ENCODE measurements around the gene EML3.
"Not testable (repeated sequence)": the region's sequence is repeated elsewhere in the genome, so short reads cannot be mapped to it uniquely, and the experiment has no call there.

EML3 gene

DNA sequence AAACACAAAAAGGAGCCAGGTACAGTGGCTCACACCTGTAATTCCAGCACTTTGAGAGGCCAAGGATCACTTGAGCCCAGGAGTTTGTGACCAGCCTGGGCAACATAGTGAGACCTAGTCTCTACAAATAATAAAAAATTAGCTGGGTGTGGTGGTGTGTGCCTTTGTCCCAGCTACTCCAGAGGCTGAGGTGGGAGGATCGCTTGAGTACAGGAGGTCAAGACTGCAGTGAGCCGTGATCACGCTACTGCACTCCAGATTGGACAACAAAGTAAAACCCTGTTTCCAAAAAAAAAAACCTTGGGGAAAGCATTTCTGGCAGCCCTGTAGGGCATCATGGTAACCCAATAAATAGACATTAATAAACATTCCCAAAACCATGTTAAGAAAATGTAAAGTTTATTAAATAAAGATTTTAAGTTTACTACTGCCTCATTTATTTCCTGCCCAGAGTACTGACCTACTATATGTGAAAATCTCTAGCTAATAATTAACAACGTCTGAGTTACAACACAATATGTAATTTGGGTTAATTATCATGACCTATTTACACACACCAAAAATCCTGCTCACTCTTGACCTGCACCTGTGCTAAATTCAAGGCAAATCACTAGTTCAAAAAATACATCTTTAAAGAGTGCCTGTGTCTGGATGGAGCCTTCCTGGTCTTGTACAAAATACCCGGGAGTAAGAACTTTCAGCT is 47.3 kb downstream of the EML3 start:
- Histone ChIP-seq H2AK5ac (ENCODE audit: low read depth, low read length) (no peak overlapping the region), H2AFZ (ENCODE audit: low read length) (no peak overlapping the region), H2BK12ac (ENCODE audit: low read length) (no peak overlapping the region), H3K23ac (ENCODE audit: low read depth, low read length, poor library complexity) (no peak overlapping the region), H3K79me1 (ENCODE audit: low read depth, low read length) (no peaks in the 10 kb centered on the region), H2BK15ac (ENCODE audit: low read length) (no peak overlapping the region), H4K8ac (ENCODE audit: low read depth, low read length) (no peak overlapping the region), H2BK5ac (ENCODE audit: low read length) (no peak overlapping the region), H3K14ac (ENCODE audit: low read length) (no peak overlapping the region), H3K4ac (ENCODE audit: low read length) (no peak overlapping the region), H2BK120ac (ENCODE audit: low read depth, low read length) (no peak overlapping the region), H3K27me3 (ENCODE audit: control insufficient read depth in 3 of 3, insufficient read depth in 3 of 3, low read depth in 1 of 3, low read length in 3 of 3) (no peaks in the 10 kb centered on the region), H3K4me3 (ENCODE audit: low read length in 2 of 2) (no peak overlapping the region), H3K4me1 (ENCODE audit: control insufficient read depth in 2 of 2, insufficient read depth in 1 of 2, low read depth in 1 of 2, low read length in 2 of 2) (peaks cover 0 to 2% of the 10 kb centered on the region in 2 donors), H3K36me3 (replicated peaks in 1 of 2; ENCODE audit: control insufficient read depth in 2 of 2, insufficient read depth in 2 of 2, low read length in 2 of 2) (peaks cover 34 to 96% of the 10 kb centered on the region in 2 donors), H4K91ac (ENCODE audit: low read depth, low read length, poor library complexity) (no peak overlapping the region), H3K27ac (replicated peaks; ENCODE audit: low read length) (no peak overlapping the region), H3K4me2 (ENCODE audit: insufficient read depth, low read length, poor library complexity, severe bottlenecking) (no peak overlapping the region), H3K9ac (ENCODE audit: low read depth, low read length, poor library complexity) (no peak overlapping the region), H3K9me3 (replicated peaks in 1 of 2; ENCODE audit: control insufficient read depth in 2 of 2, insufficient read depth in 1 of 2, low read depth in 1 of 2, low read length in 2 of 2) (no peaks in the 10 kb centered on the region), H3K18ac (ENCODE audit: low read length) (no peak overlapping the region)
- no peak for DNase-seq (ENCODE audit: low spot score)
- no CpG with 5 or more reads among the region's 5 CpGs for WGBS, 2 donors (ENCODE audit: extremely low coverage in 2 of 2, insufficient read length in 2 of 2, insufficient replicate concordance in 1 of 2)

- not testable (repeated sequence) for H3K18ac ChIP-seq (ENCODE audit: low read length); H4K8ac ChIP-seq (ENCODE audit: low read depth, low read length); H2AFZ ChIP-seq (ENCODE audit: low read length); H3K4me2 ChIP-seq (ENCODE audit: insufficient read depth, low read length, poor library complexity, severe bottlenecking); H2AK5ac ChIP-seq (ENCODE audit: low read depth, low read length); H3K9me3 ChIP-seq (replicated peaks in 1 of 2; ENCODE audit: control insufficient read depth in 2 of 2, insufficient read depth in 1 of 2, low read depth in 1 of 2, low read length in 2 of 2); H3K27me3 ChIP-seq (ENCODE audit: control insufficient read depth in 3 of 3, insufficient read depth in 3 of 3, low read depth in 1 of 3, low read length in 3 of 3); H3K27ac ChIP-seq (replicated peaks; ENCODE audit: low read length); H3K4me3 ChIP-seq (ENCODE audit: low read length in 2 of 2); H3K23ac ChIP-seq (ENCODE audit: low read depth, low read length, poor library complexity); H3K14ac ChIP-seq (ENCODE audit: low read length); DNase-seq (ENCODE audit: low spot score); H2BK15ac ChIP-seq (ENCODE audit: low read length); H3K9ac ChIP-seq (ENCODE audit: low read depth, low read length, poor library complexity); H3K4ac ChIP-seq (ENCODE audit: low read length); H3K79me1 ChIP-seq (ENCODE audit: low read depth, low read length); H2BK5ac ChIP-seq (ENCODE audit: low read length); H2BK12ac ChIP-seq (ENCODE audit: low read length); H4K91ac ChIP-seq (ENCODE audit: low read depth, low read length, poor library complexity); H3K4me1 ChIP-seq (ENCODE audit: control insufficient read depth in 2 of 2, insufficient read depth in 1 of 2, low read depth in 1 of 2, low read length in 2 of 2); H2BK120ac ChIP-seq (ENCODE audit: low read depth, low read length)
- peaks cover 45 to 97% of the 10 kb centered on the region in 2 donors for H3K36me3 ChIP-seq (replicated peaks in 1 of 2; ENCODE audit: control insufficient read depth in 2 of 2, insufficient read depth in 2 of 2, low read length in 2 of 2)
- WGBS, 2 donors (ENCODE audit: extremely low coverage in 2 of 2, insufficient read length in 2 of 2, insufficient replicate concordance in 1 of 2), result no CpG with 5 or more reads among the region's 3 CpGs
Measured at GRCh38 chr11:62561677-62562230, 50.8 kb downstream of the EML3 start.

DNA sequence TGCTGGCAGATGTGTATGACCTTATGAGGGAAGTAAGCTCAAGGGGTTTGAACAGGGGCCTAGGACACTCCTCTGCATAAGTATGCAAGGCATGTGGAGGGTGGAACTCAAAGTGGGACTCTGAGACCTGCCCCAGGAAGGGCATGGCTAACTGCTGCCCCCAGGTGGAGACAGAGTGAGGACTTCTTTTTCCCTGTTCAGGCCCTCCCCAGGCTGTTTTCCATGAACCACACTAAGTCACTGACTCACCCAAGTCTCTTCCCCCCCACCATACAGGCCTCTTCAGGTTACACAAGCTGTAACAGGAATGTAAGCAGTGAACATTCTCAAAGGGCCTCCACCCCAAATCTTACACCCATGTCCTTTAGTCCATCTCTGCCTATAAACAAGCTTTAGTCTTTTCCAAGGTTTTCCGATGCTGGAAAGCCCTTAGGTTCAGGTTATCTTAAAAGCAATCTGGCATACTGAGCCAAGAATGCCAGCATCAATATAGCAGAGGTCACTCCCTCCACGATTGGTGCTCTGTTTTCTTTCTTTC is 51.9 kb downstream of the EML3 start:
- no peak overlapping the region for H3K23ac ChIP-seq (ENCODE audit: low read depth, low read length, poor library complexity)
- no peak overlapping the region for H2BK12ac ChIP-seq (ENCODE audit: low read length)
- no peak overlapping the region for H3K18ac ChIP-seq (ENCODE audit: low read length)
- no peak overlapping the region for H2AFZ ChIP-seq (ENCODE audit: low read length)
- H3K27me3 ChIP-seq (ENCODE audit: control insufficient read depth in 3 of 3, insufficient read depth in 3 of 3, low read depth in 1 of 3, low read length in 3 of 3), result no peaks in the 10 kb centered on the region
- H3K27ac ChIP-seq (replicated peaks; ENCODE audit: low read length), result peak overlapping the region; percentile 54
- peaks cover 16% of the 10 kb centered on the region in 2 donors for H3K4me1 ChIP-seq (ENCODE audit: control insufficient read depth in 2 of 2, insufficient read depth in 1 of 2, low read depth in 1 of 2, low read length in 2 of 2)
- no peak overlapping the region for H3K4ac ChIP-seq (ENCODE audit: low read length)
- H2AK5ac ChIP-seq (ENCODE audit: low read depth, low read length), result no peak overlapping the region
- no peaks in the 10 kb centered on the region for H3K9me3 ChIP-seq (replicated peaks in 1 of 2; ENCODE audit: control insufficient read depth in 2 of 2, insufficient read depth in 1 of 2, low read depth in 1 of 2, low read length in 2 of 2)
- no peak overlapping the region for H4K91ac ChIP-seq (ENCODE audit: low read depth, low read length, poor library complexity)
- H3K14ac ChIP-seq (ENCODE audit: low read length), result no peak overlapping the region
- no peak overlapping the region for H4K8ac ChIP-seq (ENCODE audit: low read depth, low read length)
- H3K79me1 ChIP-seq (ENCODE audit: low read depth, low read length), result no peaks in the 10 kb centered on the region
- H2BK15ac ChIP-seq (ENCODE audit: low read length), result no peak overlapping the region
- H3K4me2 ChIP-seq (ENCODE audit: insufficient read depth, low read length, poor library complexity, severe bottlenecking), result no peak overlapping the region
- WGBS, 2 donors (ENCODE audit: extremely low coverage in 2 of 2, insufficient read length in 2 of 2, insufficient replicate concordance in 1 of 2), result no CpG with 5 or more reads among the region's 2 CpGs
- no peak overlapping the region for H2BK5ac ChIP-seq (ENCODE audit: low read length)
- H3K4me3 ChIP-seq (ENCODE audit: low read length in 2 of 2), result no peak overlapping the region
- H2BK120ac ChIP-seq (ENCODE audit: low read depth, low read length), result no peak overlapping the region
- peak; percentile 82 for DNase-seq (ENCODE audit: low spot score)
- peaks cover 39 to 93% of the 10 kb centered on the region in 2 donors for H3K36me3 ChIP-seq (replicated peaks in 1 of 2; ENCODE audit: control insufficient read depth in 2 of 2, insufficient read depth in 2 of 2, low read length in 2 of 2)
- no peak overlapping the region for H3K9ac ChIP-seq (ENCODE audit: low read depth, low read length, poor library complexity)

- H3K27me3 ChIP-seq (ENCODE audit: control insufficient read depth in 3 of 3, insufficient read depth in 3 of 3, low read depth in 1 of 3, low read length in 3 of 3); DNase-seq (ENCODE audit: low spot score); H3K79me1 ChIP-seq (ENCODE audit: low read depth, low read length); H2BK120ac ChIP-seq (ENCODE audit: low read depth, low read length); H3K14ac ChIP-seq (ENCODE audit: low read length); H4K91ac ChIP-seq (ENCODE audit: low read depth, low read length, poor library complexity); H3K4ac ChIP-seq (ENCODE audit: low read length); H3K23ac ChIP-seq (ENCODE audit: low read depth, low read length, poor library complexity); H2AFZ ChIP-seq (ENCODE audit: low read length); H2AK5ac ChIP-seq (ENCODE audit: low read depth, low read length); H3K4me2 ChIP-seq (ENCODE audit: insufficient read depth, low read length, poor library complexity, severe bottlenecking); H3K18ac ChIP-seq (ENCODE audit: low read length); H2BK12ac ChIP-seq (ENCODE audit: low read length); H4K8ac ChIP-seq (ENCODE audit: low read depth, low read length); H3K9me3 ChIP-seq (replicated peaks in 1 of 2; ENCODE audit: control insufficient read depth in 2 of 2, insufficient read depth in 1 of 2, low read depth in 1 of 2, low read length in 2 of 2); H3K9ac ChIP-seq (ENCODE audit: low read depth, low read length, poor library complexity); H2BK15ac ChIP-seq (ENCODE audit: low read length); H2BK5ac ChIP-seq (ENCODE audit: low read length); H3K4me3 ChIP-seq (ENCODE audit: low read length in 2 of 2): not testable (repeated sequence)
- peak overlapping the region; percentile 20 for H3K27ac ChIP-seq (replicated peaks; ENCODE audit: low read length)
- no CpG with 5 or more reads among the region's 5 CpGs for WGBS, 2 donors (ENCODE audit: extremely low coverage in 2 of 2, insufficient read length in 2 of 2, insufficient replicate concordance in 1 of 2)
- H3K4me1 ChIP-seq (ENCODE audit: control insufficient read depth in 2 of 2, insufficient read depth in 1 of 2, low read depth in 1 of 2, low read length in 2 of 2), result peaks cover 18 to 22% of the 10 kb centered on the region in 2 donors
- peaks cover 31 to 83% of the 10 kb centered on the region in 2 donors for H3K36me3 ChIP-seq (replicated peaks in 1 of 2; ENCODE audit: control insufficient read depth in 2 of 2, insufficient read depth in 2 of 2, low read length in 2 of 2)
Measured at GRCh38 chr11:62559626-62560025, 52.9 kb downstream of the EML3 start.

All from neuronal stem cell (in vitro differentiated cells).